ENCODE measurements around the gene HPF1. TPM values are rescaled to one million over a fixed set of nuclear protein-coding genes. Genes with fewer than 3 reads are reported as not detected.
A peak's percentile ranks its signal among the peaks of the same experiment; 100 is the strongest.

The HPF1 gene
- total RNA-seq, 1 donor from 2014 or later = 49.8 TPM

- no peaks in the 10 kb centered on the region for H3K4me1 Mint-ChIP-seq
- TF ChIP-seq, protein P1, sequence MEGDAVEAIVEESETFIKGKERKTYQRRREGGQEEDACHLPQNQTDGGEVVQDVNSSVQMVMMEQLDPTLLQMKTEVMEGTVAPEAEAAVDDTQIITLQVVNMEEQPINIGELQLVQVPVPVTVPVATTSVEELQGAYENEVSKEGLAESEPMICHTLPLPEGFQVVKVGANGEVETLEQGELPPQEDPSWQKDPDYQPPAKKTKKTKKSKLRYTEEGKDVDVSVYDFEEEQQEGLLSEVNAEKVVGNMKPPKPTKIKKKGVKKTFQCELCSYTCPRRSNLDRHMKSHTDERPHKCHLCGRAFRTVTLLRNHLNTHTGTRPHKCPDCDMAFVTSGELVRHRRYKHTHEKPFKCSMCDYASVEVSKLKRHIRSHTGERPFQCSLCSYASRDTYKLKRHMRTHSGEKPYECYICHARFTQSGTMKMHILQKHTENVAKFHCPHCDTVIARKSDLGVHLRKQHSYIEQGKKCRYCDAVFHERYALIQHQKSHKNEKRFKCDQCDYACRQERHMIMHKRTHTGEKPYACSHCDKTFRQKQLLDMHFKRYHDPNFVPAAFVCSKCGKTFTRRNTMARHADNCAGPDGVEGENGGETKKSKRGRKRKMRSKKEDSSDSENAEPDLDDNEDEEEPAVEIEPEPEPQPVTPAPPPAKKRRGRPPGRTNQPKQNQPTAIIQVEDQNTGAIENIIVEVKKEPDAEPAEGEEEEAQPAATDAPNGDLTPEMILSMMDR (conservative IDR thresholded peaks at IDR 0.05) = no peak
- H3K27me3 Mint-ChIP-seq (ENCODE audit: low read depth) = no peaks in the 10 kb centered on the region
- H3K4me3 Mint-ChIP-seq = no peak overlapping the region
- DNase-seq (ENCODE audit: low read depth, low spot score) = no peak
- no peaks in the 10 kb centered on the region for H3K36me3 Mint-ChIP-seq (ENCODE audit: low read depth)
- H3K9me3 Mint-ChIP-seq = no peaks in the 10 kb centered on the region
- no peak overlapping the region for H3K27ac Mint-ChIP-seq (ENCODE audit: unreplicated experiment)
These were observed 12.7 kb upstream of the HPF1 start for GRCh38 chr4:169770416-169770815.

DNA sequence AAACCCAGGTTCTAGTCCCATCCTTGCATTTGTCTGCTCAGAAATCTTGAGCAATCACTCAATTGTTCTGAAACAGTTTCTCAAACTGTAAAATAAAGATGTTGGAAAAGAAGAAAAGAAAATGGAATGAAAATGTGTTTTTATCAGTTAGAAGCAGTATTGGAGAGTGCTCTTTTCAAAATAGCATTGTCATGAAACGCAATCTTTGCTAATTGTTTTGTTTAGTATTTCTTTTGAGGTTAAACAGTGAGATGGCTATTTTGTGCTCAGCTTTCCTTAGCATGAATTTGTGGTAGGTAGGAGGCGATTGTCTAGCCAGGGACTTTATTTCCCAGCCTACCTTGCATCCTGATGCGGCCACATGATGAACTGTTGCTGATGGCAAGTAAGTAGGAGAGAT, 10.6 kb upstream of the HPF1 start:
- no peak overlapping the region for H3K4me3 Mint-ChIP-seq
- TF ChIP-seq, protein P1 (conservative IDR thresholded peaks at IDR 0.05) = no peak
- no peaks in the 10 kb centered on the region for H3K9me3 Mint-ChIP-seq
- no peaks in the 10 kb centered on the region for H3K27me3 Mint-ChIP-seq (ENCODE audit: low read depth)
- H3K4me1 Mint-ChIP-seq = no peaks in the 10 kb centered on the region
- no peak for DNase-seq (ENCODE audit: low read depth, low spot score)
- no peaks in the 10 kb centered on the region for H3K36me3 Mint-ChIP-seq (ENCODE audit: low read depth)
- no peak overlapping the region for H3K27ac Mint-ChIP-seq (ENCODE audit: unreplicated experiment)

GRCh38 chr4:169766741-169767140, 9.0 kb upstream of the HPF1 start:
- no peaks in the 10 kb centered on the region for H3K9me3 Mint-ChIP-seq
- no peaks in the 10 kb centered on the region for H3K36me3 Mint-ChIP-seq (ENCODE audit: low read depth)
- TF ChIP-seq, protein P1 (conservative IDR thresholded peaks at IDR 0.05) = no peak
- no peaks in the 10 kb centered on the region for H3K4me1 Mint-ChIP-seq
- H3K27ac Mint-ChIP-seq (ENCODE audit: unreplicated experiment) = no peak overlapping the region
- no peaks in the 10 kb centered on the region for H3K27me3 Mint-ChIP-seq (ENCODE audit: low read depth)
- no peak overlapping the region for H3K4me3 Mint-ChIP-seq
- no peak for DNase-seq (ENCODE audit: low read depth, low spot score)

DNA sequence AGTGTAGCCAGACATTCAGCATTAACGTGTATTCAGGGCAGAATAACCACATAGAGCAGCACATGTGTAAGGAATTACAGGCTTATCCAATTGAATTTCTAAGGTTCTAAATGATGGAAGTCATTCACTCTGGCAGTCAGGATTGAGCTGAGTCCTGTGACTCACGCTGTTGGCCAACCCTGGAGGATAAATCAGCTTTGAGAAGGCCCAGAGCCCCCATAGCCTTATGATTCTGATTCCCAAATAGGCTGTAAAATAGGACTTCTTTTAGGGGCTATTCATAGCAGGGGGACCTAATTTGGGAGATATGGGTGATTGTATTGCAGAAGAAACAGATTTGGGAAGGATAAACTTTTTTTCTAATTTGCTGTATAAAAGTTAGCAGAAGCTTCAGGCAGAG, 8.1 kb upstream of the HPF1 start:
- Mint-ChIP-seq H3K9me3 (no peaks in the 10 kb centered on the region), H3K36me3 (ENCODE audit: low read depth) (no peaks in the 10 kb centered on the region), H3K27ac (ENCODE audit: unreplicated experiment) (no peak overlapping the region), H3K4me3 (no peak overlapping the region), H3K27me3 (ENCODE audit: low read depth) (peaks cover 2% of the 10 kb centered on the region), H3K4me1 (no peaks in the 10 kb centered on the region)
- DNase-seq (ENCODE audit: low read depth, low spot score) = no peak
- TF ChIP-seq, protein P1 (conservative IDR thresholded peaks at IDR 0.05) = no peak

GRCh38 chr4:169761846-169762245, 4.1 kb upstream of the HPF1 start:
- Mint-ChIP-seq H3K4me3 (peak overlapping the region; percentile 24), H3K9me3 (no peaks in the 10 kb centered on the region), H3K36me3 (ENCODE audit: low read depth) (no peaks in the 10 kb centered on the region), H3K27me3 (ENCODE audit: low read depth) (peaks cover 10% of the 10 kb centered on the region), H3K27ac (ENCODE audit: unreplicated experiment) (no peak overlapping the region), H3K4me1 (peaks cover 12% of the 10 kb centered on the region)
- DNase-seq (ENCODE audit: low read depth, low spot score) = no peak
- TF ChIP-seq, protein P1 (conservative IDR thresholded peaks at IDR 0.05) = no peak
